ENCODE measurements around the gene HOOK1.
A peak's percentile ranks its signal among the peaks of the same experiment; 100 is the strongest.

The HOOK1 gene

DNA sequence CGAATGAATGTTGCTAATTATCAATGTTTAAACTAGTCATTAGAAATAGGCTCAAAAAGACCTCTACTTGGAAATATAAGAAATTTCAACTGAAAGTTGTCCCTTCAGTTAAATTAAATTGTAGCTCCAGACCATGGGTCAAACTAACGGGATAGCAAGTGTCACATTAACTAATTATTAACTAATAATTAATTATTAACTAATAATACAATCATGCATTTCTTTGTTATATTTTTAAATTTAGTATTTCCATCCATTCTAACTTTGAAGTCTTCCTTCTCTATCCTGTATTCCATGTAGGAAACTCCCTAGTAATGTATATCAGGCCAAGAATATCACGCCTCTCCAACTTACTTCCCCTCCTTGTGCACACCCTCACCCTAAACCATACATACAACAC is 43.4 kb upstream of the HOOK1 start:
- TF ChIP-seq ZFX (IDR thresholded peaks at IDR 0.05; ENCODE audit: borderline replicate concordance) = no peak
- TF ChIP-seq, protein P1, sequence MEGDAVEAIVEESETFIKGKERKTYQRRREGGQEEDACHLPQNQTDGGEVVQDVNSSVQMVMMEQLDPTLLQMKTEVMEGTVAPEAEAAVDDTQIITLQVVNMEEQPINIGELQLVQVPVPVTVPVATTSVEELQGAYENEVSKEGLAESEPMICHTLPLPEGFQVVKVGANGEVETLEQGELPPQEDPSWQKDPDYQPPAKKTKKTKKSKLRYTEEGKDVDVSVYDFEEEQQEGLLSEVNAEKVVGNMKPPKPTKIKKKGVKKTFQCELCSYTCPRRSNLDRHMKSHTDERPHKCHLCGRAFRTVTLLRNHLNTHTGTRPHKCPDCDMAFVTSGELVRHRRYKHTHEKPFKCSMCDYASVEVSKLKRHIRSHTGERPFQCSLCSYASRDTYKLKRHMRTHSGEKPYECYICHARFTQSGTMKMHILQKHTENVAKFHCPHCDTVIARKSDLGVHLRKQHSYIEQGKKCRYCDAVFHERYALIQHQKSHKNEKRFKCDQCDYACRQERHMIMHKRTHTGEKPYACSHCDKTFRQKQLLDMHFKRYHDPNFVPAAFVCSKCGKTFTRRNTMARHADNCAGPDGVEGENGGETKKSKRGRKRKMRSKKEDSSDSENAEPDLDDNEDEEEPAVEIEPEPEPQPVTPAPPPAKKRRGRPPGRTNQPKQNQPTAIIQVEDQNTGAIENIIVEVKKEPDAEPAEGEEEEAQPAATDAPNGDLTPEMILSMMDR (IDR thresholded peaks at IDR 0.05) = no peak
- H3K27ac ChIP-seq = no peak overlapping the region

DNA sequence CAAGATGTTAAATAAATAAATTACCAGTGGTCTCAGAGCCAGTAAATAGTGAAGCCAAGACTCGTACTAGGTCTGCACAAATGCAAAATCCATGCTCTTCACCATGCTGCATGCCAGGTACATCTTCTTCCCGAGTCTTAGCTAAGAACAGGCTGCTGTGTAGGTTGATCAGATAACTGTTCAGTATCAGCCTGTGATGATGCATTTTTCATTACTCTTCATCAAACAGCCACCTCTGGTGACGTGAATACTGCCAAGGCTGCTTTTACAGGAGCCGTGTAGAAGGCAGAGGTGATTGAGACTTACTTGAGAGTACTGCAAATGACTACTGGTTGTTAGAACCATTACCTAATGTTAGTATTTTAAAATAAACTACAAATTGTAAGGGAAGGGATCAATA is 39.3 kb upstream of the HOOK1 start:
- TF ChIP-seq ZFX (IDR thresholded peaks at IDR 0.05; ENCODE audit: borderline replicate concordance) = no peak
- TF ChIP-seq, protein P1 (IDR thresholded peaks at IDR 0.05) = no peak
- no peak overlapping the region for H3K27ac ChIP-seq

DNA sequence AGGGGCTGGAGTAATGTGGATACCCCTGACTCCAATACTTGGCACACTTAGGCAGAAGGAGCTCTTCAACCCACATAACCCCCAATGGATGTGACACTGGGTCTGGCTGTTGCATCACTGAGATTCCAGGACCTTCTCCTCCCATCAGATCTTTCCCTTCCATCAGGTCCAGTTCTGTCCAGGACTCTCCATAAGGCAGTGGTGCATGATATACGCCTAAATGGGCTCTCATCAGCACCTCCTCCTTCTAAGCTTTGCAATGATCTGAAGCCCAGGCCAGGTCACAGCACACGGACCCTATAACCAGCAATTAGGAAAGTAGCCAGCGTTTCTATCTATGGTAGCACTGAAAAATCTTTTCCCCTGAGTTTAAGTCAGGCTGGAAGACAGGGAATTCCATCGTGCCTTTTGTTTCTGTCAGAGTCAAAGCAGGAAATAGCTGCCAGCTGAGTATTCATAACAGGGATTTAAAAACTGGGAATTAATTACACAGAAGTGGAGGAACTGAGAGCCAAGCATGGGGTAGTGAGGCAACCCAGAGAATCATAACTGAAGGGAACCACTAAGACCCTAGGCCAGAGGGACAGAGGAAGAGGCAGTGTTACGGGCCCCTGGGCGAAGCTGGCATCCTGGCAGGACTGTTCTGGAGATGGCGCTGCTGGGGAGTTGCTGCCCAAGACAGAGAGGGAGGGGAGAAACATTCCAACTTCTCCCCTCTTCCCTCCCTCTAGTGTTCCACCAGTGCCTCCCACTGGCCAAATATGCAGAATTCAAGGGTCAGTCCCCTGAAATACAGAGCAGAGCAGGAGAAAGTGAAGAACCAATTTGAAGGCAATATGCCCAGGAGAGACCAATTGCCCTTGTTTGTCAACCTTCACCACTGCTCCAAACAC is 37.5 kb upstream of the HOOK1 start:
- TF ChIP-seq ZFX (IDR thresholded peaks at IDR 0.05; ENCODE audit: borderline replicate concordance) = no peak
- TF ChIP-seq, protein P1 (IDR thresholded peaks at IDR 0.05) = 0 out of 2 replicates have a peak, but pooled peaks have one; percentile 9
- H3K27ac ChIP-seq = no peak overlapping the region

DNA sequence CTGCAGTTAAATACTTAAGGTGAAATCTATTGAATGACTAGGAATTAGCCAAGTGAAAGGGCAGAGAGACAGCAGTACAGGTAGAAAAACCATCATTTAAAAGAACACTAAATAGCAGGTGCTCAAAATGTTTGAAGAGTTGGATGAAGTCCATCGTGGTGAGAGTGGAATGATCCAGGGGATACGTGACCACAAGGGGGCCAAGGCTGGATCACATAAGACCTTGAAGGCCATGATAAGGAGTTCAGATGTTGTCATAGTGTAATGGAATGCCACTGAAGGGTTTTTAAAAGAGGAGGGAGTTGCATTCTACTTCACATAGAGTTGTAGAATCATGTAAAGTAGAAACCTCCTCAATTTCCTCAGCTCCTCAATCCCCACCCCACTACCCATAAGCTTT is 34.8 kb upstream of the HOOK1 start:
- TF ChIP-seq, protein P1 (IDR thresholded peaks at IDR 0.05) = peak; percentile 26; the same call in 1 of the 2 replicates
- TF ChIP-seq ZFX (IDR thresholded peaks at IDR 0.05; ENCODE audit: borderline replicate concordance) = no peak
- no peak overlapping the region for H3K27ac ChIP-seq

DNA sequence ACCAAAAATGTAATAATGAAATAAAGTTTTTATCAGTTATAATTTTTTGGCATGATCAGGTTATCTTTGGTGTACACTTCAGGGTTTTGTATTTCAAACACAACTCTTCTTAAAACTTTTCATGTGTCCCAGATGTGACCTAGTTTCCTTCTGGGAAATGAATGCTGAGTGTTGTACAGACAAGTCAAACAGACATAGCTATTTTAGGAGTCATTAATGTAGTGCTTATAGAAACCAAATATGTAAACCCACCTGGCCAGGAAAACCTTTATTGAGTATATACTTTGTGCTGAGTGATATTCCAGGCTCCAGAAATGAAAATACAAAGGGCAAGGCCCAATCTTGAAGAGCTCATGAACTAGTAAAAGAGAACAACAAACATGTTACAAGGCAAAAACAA is 25.9 kb upstream of the HOOK1 start:
- H3K27ac ChIP-seq = peak overlapping the region; percentile 54
- TF ChIP-seq, protein P1 (IDR thresholded peaks at IDR 0.05) = no peak
- no peak for TF ChIP-seq ZFX (IDR thresholded peaks at IDR 0.05; ENCODE audit: borderline replicate concordance)

DNA sequence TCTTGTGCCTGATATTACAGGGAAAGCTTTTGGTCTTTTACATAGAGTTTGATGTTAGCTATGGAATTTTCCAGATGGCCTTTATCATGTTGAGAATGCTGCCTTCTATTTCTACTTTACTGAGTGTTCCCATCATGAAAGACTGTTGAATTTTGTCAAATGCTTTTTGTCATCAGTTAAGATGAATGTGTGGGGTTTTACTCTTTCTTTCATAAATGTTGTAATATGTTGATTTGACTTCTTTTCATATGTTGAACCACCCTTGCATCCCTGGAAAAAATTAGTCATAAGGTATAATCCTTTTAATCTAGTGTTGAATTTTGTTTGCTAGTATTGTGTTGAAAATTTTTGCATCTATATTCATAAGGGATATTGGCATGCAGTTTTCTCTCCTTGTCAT is 16.1 kb upstream of the HOOK1 start:
- TF ChIP-seq, protein P1 (IDR thresholded peaks at IDR 0.05) = no peak
- no peak for TF ChIP-seq ZFX (IDR thresholded peaks at IDR 0.05; ENCODE audit: borderline replicate concordance)
- H3K27ac ChIP-seq = no peak overlapping the region

DNA sequence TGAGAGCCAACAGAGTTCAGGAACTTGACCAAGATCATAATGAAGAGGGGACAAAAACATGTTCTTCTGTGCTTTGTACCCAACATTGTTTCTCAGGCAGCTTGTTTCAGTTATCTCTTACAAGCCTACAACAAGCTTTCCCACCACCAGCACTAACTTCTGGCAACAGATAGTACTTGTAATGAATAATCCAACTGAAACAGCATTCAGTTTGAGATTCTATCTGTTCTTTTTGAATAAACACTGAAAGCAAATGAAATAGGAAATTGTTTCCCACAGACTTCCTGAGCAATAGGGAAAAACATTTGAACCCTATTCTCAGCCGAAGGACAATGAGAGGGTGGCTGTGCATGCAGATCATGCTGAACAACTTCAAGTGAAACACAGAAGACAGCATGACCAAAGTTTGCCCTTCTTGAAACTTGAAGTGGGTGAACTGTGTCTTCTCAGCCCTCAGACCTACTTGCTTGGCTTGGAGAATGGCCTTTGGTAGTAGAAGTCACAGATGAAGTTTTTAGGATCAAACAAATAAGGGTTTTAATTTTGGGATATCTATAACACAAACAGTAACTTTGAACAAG is 11.2 kb upstream of the HOOK1 start:
- no peak for TF ChIP-seq ZFX (IDR thresholded peaks at IDR 0.05; ENCODE audit: borderline replicate concordance)
- TF ChIP-seq, protein P1 (IDR thresholded peaks at IDR 0.05) = no peak

More for the DNA sequence above, 11.2 kb upstream of the HOOK1 start:
- H3K27ac ChIP-seq = no peak overlapping the region
